Bone marrow (tissue), 2 donors: Measurements from ENCODE around the gene ARSB.

Experiments
- DNase-seq, 2 donors: peaks; one replicate each; lab custom pipeline; 2025; lab: John Stamatoyannopoulos, UW

ARSB gene

DNA sequence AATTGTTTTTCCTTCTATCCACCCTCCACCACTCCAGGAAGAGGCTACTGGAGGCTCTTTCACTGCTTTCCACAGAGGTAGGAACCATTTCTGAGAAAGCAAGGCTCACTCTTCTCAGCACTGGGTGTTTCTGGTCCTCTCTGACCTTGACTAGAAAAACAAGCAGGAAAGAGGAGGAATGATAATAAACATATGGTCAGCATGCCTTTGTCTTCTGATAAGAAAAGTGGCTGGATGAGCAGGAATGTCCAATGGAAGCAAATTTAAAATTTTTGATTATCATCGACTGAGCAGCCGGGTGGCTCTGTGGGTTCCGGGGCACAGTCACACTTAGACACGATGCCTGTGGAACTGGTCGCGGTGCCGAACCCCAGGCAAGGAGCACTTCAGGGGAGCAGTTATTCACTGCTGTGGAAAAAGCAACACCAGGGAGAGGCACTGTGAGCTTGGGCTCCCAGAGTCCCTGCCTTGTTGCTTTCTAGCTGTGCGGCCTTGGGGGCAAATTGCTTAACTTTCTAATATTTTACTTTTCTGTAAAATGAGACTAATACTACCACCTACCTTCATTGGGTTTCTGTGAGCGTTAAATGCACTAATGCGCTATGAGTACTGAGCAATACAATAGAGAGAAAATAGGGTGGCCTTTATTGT, 179.5 kb downstream of the ARSB start:
- DNase-seq, result no peak

DNA sequence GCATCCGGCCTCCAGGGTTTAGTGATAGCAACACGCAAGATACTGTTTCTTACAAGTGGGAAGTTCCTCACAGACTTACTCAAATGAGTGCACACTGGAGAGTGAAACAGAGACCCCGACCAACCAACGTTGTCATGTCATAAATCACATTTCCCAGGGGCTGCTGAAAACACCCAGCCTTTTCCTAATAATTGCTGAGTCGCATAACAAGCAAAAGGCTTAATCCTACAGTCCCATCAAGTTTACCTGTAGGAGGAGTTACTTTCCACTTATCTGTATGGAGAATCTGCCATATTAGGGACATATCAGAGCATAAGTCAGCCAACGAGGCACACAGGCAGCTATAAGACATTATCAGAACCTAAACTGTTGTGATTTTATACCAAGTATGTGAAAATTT, 180.1 kb downstream of the ARSB start:
- DNase-seq, result no peak

DNA sequence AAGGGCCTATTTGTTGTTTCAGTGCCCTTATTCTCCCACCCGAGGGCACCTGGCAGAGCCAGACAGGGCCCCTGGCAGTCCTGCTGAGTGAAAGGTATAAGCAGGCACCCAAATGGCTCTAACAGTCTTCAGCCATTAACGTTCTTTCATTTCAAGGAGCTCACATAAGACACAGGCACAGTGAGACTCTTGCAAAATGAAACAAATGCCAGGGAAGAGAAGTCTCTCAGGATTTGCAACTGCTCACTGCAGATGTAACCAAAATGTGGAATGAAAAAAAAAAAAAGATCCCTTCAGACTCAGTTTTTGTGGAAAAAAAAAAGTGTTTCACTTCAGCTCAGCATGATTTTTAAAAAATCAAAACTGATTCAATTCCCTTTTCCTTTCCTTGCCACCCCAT, 181.2 kb downstream of the ARSB start:
- DNase-seq, result no peak

DNA sequence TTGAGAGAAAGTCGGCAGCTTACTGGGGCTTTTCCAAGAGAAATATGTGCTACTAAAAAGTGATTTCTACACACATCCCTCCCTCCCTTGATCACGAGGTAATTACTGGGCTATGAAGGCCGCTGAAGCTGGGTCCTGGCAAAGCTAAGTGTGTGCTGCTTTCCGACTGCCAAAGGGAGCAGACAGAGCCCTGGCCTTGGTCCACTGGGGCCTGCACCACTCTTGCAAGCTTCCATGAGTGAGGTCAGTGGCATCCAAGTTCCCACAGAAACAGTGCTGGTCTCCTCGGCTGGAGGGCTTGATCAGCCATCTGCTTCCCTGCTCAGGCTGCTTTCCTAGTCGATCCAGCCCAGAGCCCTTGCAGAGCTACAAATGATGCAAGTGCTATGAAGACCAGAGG, 181.8 kb downstream of the ARSB start:
- no peak for DNase-seq

DNA sequence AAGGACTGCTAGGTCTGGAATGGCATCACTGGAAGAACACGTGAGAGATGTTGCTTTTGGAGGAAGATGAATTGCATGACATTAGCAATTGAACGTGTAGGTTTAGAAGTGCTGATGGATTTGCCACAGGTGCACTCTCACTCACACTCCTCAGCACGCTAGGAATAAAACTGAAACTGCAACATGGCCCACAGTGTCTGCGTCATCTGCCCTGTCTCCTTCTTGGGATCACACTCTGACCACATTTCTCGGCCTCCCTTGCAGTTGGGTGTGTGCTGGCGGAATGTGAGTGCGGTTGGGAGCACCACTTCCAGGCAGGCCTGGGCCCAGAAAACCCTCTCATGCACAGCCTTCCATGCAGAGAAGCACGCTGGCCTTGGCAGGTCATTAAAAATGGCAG, 183.7 kb downstream of the ARSB start:
- no peak for DNase-seq

DNA sequence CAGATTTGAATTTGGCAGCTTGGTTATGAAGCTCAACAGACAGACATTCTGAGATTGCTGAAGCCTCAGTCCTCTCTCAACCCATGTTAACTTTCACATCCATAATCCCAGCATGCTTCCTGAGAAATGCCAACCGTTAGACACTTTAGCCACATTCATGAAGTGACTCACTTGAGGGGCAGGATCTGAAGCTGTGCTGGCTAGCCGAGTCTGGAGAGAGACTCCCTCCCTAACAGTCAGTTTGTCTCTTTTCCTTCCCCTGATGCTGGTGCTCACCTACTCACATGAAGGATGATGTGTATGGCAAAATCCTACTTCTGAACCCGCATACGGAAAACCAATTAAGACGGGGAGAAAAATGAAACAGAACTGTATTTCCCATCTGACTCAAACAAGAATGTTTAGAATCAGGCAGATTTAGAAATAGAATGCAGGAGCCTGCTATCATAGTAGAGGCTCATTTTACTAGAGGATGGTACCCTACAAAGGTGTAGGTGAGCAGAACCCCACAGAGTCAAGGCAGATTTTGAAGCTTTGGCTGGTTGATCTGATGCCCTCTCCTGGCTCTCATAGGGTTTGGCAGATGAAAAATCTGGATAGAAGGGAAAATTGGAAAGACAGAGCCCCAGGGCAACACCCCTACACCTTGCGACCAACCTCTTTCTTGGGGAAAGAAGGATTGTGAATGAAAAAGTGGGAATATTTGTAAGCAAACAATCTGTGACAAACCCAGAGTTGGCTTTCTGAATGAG, 185.7 kb downstream of the ARSB start:
- DNase-seq, result no peak

DNA sequence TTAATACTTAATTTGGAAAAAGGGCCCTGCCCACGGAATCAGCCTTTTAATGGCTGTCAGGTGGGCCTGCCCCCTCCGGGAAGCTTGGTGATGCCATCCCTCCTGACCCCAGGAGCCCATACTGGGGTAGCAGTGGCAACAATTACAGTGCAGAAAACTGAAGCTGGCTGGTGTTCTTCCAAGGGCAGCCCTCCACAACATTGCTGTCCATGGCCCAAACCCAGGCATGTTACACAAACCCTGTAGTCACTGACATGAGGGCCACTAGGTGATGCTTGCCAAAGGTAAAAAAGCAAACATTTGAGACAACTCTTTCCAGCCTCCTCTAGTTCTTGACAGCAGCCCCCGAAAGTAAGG, 186.5 kb downstream of the ARSB start:
- DNase-seq, result no peak

DNA sequence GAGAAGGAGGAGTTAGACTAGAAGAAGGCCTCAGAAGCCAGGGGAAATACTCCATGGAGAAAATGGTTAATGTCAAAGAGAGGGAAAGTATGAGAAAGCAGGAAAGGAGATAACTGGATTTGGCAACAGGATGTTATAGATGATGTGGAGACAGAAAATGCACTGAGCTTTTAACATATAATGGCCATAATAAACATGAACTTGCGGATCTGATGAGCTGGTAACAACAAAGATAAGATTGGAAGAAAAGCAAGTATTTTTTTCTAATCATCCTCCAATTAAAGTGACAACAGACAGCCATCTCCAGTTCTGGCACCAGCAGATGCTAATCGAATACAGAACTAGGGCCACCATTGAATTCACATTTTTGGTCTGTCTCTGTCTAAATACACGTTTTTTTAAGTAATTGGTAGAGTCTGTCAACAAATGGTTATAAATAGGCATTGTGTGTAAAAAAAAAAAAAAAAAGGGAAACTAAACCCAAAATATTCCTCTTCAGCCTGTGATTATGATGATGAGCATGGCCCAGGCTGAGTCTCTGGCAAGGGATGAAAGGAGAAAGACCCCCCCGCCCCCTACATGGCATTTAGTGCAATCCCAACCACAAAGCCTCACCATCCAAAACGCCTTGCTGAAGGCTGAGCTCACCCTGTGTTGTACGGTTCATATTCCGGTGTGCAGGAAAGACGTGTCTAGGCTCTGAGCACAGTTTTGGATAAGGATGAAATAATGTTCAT, 187.0 kb downstream of the ARSB start:
- no peak for DNase-seq

DNA sequence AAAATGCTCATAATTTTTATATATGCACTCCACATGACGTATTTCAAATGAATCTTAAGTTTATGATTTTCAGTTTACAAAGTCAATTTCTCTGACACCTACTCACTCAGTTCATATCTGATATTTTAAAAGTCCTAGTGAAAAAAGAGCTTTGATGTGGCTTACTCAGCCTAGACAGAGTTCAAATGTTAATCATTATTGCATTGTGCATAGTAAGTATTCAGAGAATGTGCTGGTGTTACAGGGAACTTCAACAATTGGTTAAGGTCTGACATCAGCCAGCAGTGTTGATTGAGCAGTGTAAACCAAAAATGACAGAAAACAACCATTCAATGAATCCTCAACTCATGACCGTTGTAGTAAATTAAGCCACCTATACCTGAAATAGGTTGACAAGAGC, 189.4 kb downstream of the ARSB start:
- no peak for DNase-seq

DNA sequence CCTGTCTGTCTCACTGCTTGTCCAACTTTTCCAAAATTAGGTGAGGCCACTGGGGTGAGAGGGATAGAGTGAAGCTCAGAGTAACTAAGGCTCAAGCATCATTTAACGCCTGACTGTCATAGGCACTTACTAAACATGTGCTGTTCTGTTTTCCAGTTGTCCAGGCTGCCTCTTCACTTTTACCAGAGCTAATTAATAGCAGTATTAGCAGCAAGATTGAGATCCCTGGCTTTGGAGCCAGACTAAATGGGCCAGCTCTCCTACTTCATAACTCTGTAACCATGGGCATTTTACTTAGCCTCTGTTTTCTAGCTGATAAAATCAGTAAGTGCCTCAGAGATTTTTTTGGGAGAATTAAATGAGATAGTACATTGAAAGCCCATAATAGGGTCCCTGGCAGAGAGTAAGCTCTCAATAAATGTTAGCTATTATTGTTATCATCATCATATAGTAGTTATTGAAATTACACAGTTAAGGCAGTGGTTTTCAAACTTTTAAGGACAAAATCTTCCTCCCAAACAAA, 190.4 kb downstream of the ARSB start:
- DNase-seq, result no peak

DNA sequence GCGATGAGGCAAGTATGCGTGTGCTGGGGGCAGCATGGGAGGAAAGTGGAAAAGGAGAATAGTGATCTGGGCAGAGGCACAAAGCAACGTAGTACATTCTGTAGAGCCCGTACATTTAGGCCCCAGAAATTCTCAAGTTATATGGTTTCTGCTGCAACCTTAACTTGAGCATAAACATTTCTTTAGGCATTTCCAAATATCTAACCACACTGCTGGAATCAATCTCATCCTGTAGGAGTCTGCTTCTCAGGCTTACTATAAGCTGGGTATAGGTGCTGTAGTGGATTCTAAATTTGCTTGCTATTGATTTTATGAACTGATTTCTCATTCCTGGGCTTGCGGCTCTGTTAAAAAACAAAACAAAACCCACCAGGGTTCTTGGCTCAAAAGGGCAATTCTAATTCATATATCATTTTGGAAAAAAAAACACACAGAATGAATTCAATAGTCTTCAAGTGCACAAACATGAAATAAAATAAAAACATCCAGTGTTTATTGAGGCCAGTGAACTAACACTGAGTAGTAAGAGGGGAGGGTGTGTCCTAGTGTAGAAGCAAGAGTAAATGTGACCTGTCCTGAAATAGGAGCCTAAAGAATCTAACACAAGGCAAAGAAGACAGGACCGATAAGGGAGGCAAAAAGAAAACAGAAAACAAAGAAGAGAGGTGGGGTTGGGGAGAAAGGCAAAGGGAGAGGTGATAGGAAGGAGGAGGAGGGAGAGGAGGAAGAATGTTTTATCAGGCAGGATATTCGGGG, 191.0 kb downstream of the ARSB start:
- no peak for DNase-seq

DNA sequence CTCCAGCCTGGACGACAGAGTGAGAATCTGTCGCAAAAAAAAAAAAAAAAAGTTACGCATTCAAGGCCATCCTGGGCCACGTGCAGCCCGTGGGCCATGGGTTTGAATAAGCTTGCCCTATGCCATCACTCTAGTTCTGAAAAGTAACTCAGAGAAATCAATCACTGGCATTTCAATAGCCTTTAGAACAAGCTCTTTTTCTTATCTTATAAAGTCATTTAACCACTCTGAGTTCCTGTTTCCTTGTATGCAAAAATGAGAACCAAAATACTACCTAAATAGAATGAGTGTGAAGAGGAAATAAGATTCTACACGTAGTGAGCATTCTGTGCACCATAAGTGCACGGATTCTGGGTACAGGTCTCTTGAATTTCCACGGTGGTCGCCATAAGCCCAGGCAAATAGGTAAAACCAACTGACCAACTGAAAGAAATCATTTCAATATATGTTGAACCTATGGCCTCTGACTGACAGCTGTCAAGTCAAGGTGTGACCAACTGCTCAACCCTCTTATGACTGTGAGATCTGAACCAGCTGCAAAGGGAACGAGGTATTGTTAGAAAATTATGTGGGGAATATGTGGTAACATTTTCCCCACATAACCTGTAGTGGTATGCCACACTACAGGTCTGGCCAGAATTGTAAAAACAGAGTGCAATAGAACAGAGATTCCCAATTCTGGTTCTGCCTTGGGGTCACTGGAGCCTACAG, 192.6 kb downstream of the ARSB start:
- peak in 1 of 2 donors; percentile 8 for DNase-seq

DNA sequence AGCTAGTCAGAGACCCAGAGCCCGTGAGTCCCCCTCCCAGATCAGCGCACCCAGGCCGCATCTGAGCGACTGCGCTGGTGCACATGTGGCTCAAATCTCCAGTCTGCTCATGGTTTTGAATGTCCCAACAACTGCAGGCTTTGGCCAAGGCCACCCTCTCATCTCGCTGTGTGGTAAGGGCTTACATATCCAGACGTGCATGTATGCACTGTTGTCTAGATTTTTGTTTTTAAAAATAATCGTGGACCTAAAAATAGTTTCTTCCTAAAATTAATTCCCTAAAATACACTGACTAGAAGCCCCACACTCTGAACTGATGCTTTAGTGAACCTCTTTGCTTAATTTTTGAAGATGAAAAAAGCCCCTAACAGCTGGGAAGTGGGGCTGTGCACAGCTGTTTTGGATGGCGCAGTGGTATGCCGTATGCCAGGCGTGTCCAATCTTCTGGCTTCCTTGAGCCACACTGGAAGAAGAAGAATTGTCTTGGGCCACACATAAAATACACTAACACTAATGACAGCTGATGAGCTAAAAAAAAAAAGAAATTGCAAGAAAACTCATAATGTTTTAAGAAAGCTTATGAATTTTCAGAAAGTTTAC, 193.5 kb downstream of the ARSB start:
- no peak for DNase-seq

DNA sequence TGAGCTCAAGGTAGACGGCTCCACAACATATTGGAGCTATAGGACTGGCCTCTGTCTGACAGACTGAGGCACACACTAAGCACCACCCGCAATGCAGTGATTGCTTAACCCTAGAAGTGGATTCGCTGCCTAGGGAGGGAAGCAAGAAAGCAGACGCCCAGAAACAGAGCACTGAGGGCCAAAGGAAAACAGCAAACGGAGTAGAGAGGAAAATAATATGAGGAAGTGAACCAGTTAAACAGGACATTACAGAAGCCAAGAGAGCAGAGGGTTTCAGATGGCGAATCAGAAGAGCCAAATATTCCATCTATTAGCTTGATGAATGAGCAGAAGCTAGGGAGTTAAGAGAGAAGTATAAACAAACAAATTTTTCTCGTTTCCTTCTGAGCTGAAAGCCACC, 197.3 kb downstream of the ARSB start:
- DNase-seq, result no peak

DNA sequence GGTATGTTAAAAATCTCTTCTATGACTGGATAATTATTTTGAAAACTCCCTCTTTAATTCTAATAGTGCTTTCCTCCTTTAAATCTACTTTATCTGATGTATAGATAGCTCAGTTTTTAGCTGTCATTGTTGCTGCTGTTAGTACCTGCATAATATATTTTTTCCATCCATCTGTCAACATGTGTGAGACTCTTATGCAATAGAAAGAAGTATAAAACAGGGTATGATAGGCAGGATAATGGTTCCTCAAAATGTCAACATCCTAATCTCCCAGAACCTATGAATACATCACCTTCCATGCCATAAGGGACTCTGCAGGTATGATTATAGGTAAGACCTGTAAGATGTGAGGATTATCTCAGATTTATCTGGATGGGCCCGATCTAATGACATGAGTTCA, 199.7 kb downstream of the ARSB start:
- DNase-seq, result no peak

DNA sequence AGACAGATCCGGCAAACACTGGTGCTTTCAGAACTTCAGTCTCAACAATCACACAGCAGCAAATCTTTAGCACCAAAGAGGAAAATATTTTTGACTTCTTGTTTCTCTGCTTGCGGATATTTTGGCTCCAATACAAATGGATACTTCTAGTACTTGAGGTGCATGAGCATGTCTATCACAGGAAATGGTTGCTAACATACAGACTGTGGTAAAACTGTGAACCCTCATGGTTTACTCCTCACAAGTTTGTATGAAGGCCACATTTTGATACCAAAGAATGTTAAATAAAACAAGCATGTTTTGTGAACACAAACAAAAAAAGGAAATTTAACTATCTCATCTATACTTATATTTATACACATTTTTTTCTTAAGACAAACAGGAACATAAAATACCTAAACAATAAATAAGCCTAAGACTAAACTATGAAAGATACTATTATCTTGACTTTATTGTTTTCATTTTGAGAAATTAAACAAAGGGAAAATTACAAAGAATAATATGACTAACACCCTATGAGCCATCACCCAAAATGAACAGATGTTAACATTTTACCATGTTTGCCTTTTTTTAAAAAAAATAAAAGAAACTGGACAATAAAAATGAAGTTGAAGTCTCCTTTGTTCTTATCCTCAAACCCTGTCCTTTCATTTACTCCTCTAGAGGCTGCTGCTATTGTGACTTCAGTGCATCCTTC, 201.5 kb downstream of the ARSB start:
- no peak for DNase-seq

DNA sequence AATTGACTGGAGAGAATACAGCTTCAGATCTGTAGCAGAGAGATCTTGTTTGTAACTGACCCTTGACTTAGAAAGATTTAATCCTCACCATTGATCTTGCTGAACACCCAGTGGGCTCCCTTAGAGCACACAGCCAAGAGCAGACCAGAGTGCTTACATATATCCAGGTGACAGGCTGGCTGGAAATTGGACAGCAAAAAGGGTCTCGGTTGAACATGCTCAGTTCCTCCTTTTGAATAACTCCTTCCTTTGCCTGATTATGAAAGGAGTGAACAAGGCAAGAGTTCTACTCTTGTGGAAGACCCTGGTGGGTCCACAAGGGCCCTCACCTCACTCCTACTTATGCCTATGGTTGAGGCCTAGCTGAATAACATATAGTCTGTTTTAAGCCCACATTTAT, 202.4 kb downstream of the ARSB start:
- DNase-seq, result no peak

DNA sequence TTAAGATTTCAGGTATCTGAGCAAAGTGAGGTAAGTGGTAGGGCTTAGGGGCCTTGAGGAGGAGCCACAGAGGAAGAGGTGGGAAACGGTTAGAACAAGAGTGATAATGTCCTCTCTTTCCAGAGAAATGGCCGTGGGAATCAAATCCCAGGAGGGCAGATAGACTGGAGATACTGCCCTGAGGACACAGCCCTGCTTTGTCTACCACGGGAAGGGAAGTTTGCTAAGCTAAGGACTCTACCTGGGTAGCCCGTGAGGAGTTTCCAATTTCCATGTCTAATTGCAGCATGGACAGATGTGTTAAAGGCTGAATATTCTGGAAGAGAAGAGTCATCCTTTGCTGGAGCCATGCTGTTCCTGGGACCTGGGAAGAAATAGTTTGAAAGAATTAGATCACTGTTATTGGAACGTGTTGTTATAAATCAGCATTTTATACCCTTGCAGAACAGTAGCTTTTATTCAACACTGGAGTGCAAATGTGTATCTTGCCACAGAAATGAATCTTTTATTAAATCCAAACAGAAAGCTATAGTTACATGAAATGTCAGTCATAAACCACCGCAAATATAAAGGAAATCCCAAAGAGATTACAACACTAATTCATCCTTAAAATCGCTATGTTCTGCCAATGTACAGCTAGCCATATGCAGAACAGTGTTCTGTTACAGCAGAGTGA, 203.4 kb downstream of the ARSB start:
- no peak for DNase-seq

DNA sequence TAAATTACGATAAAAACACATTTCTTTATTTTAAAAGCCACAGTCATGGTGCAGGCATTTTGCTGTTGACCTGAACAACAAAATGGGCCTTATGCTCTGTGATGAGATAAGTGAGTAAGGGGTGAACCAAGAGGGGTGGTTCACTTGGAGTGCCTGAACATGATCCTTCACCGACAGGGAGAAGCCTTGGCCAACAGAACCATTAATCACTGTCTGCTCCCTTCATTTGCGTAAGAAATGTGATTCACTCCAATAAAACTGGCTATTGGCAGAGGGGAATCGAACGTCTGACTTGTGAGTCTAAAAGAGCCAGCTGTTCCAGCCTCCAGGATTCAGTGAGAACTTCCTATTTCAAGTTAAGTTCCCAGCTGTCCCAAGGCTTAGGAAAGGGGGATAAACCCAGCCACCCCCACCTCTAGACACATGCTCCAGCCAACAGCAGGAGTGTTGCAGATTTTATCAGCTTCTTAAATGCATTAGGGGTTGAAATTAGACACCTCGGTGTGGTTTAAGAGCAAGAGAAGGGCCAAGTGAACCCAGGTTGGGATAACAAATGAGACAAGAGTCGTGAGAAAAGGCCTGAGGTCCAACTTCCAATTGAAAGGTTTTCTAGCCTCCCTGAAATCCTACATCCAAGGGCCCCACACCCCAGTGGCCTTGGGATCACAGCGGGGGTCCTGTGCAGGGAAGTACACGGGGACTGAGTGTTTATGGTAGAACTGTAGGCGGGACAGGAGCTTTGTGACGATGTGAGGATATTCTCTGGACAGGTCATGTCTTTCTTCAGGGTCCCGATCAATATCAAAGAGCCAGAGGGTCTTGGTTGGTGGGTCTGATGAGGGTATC, 205.1 kb downstream of the ARSB start:
- DNase-seq, result no peak
